GM23338 (cell line): ENCODE data around the gene ZNF691. TPM values are rescaled to one million over a fixed set of nuclear protein-coding genes. Genes with fewer than 3 reads are reported as not detected.

Experiments used
- ATAC-seq: fragments of 200-7000 bp; cut with Tn5 transposase; 3 replicates; pipeline ENCODE4 v1.9.1; 2020
- DNase-seq: peaks from one replicate; pipeline ENCODE4 v3.0.0-alpha.2; 2015; ENCODE audit warnings: low spot score
- H2AFZ ChIP-seq: fragments of 200-600 bp; sonication (generic); 2 replicates; pipeline ENCODE4 v1.8.0; 2016; ENCODE audit warnings: antibody characterized with exemption, mild to moderate bottlenecking, moderate library complexity
- H3F3A ChIP-seq: fragments of 200-600 bp; sonication (generic); replicated peaks from 2 replicates; pipeline ENCODE4 v1.8.0; 2017; ENCODE audit warnings: antibody characterized with exemption, mixed run types, low read depth
- H3K27ac ChIP-seq: fragments of 200-600 bp; sonication (generic); 2 replicates; pipeline ENCODE4 v1.6.1; 2016; ENCODE audit warnings: low read depth
- H3K27me3 ChIP-seq: fragments of 200-600 bp; sonication (generic); 2 replicates; pipeline ENCODE4 v1.8.0; 2016; ENCODE audit warnings: mild to moderate bottlenecking, mixed run types, moderate library complexity; ENCODE audit not compliant: insufficient read depth
- H3K36me3 ChIP-seq: fragments of 200-600 bp; sonication (generic); 2 replicates; pipeline ENCODE4 v1.8.0; 2016; ENCODE audit warnings: mild to moderate bottlenecking; ENCODE audit not compliant: insufficient read depth
- H3K4me1 ChIP-seq: fragments of 200-600 bp; sonication (generic); 2 replicates; pipeline ENCODE4 v1.8.0; 2016; ENCODE audit warnings: mild to moderate bottlenecking, moderate library complexity; ENCODE audit not compliant: insufficient read depth
- H3K4me2 ChIP-seq: fragments of 200-600 bp; sonication (generic); 2 replicates; pipeline ENCODE4 v1.7.1; 2017; ENCODE audit warnings: mixed run types
- H3K4me3 ChIP-seq: fragments of 200-600 bp; sonication (generic); 2 replicates; pipeline ENCODE4 v1.6.1; 2016; ENCODE audit warnings: mixed run types
- H3K79me2 ChIP-seq: fragments of 200-600 bp; sonication (generic); replicated peaks from 2 replicates; pipeline ENCODE4 v1.8.0; 2017; ENCODE audit warnings: mild to moderate bottlenecking; ENCODE audit not compliant: insufficient read depth
- H3K9me2 ChIP-seq: fragments of 200-600 bp; sonication (generic); 2 replicates; pipeline ENCODE4 v1.8.0; 2017; ENCODE audit not compliant: insufficient read depth
- H4K20me1 ChIP-seq: fragments of 200-600 bp; sonication (generic); replicated peaks from 2 replicates; pipeline ENCODE4 v1.8.0; 2017; ENCODE audit warnings: mild to moderate bottlenecking; ENCODE audit not compliant: insufficient read depth
- H3K27ac Mint-ChIP-seq: 2 replicates; pipeline ENCODE4 v1.8.0; 2020; ENCODE audit warnings: inconsistent platforms, mild to moderate bottlenecking, moderate library complexity, mixed read lengths
- H3K27me3 Mint-ChIP-seq: 3 replicates; pipeline ENCODE4 v1.8.0; 2022; ENCODE audit warnings: low read depth, mild to moderate bottlenecking, moderate library complexity, mixed read lengths, inconsistent platforms; ENCODE audit not compliant: insufficient read depth, poor library complexity
- H3K36me3 Mint-ChIP-seq: 3 replicates; pipeline ENCODE4 v1.8.0; 2021; ENCODE audit warnings: low read depth, mild to moderate bottlenecking, inconsistent platforms, moderate library complexity, mixed read lengths
- H3K4me1 Mint-ChIP-seq: 3 replicates; pipeline ENCODE4 v1.8.0; 2020; ENCODE audit warnings: mild to moderate bottlenecking, inconsistent platforms, mixed read lengths
- H3K4me3 Mint-ChIP-seq: 3 replicates; pipeline ENCODE4 v1.8.0; 2021; ENCODE audit warnings: moderate library complexity, mild to moderate bottlenecking, inconsistent platforms, mixed read lengths
- H3K9me3 Mint-ChIP-seq: 3 replicates; pipeline ENCODE4 v1.8.0; 2020; ENCODE audit warnings: moderate library complexity, mild to moderate bottlenecking, inconsistent platforms, mixed read lengths
- CREB1 ChIP-seq: fragments of 250-450 bp; sonication (Bioruptor Pico); IDR thresholded peaks from 2 replicates; pipeline ENCODE4 v1.5.0; 2020; ENCODE audit warnings: low read depth, mild to moderate bottlenecking, moderate library complexity
- JUNB ChIP-seq: IDR thresholded peaks from one replicate; pipeline ENCODE4 v1.6.1; 2016; ENCODE audit warnings: antibody characterized with exemption; ENCODE audit not compliant: unreplicated experiment
- NANOG ChIP-seq: IDR thresholded peaks from 2 replicates; pipeline ENCODE4 v1.6.1; 2016; ENCODE audit warnings: antibody characterized with exemption, borderline replicate concordance
- POLR2AphosphoS5 ChIP-seq: IDR thresholded peaks from 2 replicates; pipeline ENCODE4 v1.6.1; 2016; ENCODE audit warnings: antibody characterized with exemption, low read depth
- REST ChIP-seq: IDR thresholded peaks from one replicate; pipeline ENCODE4 v1.6.1; 2018; ENCODE audit warnings: antibody characterized with exemption; ENCODE audit not compliant: unreplicated experiment
- STAT1 ChIP-seq: IDR thresholded peaks from one replicate; pipeline ENCODE4 v1.6.1; 2016; ENCODE audit warnings: antibody characterized with exemption; ENCODE audit not compliant: unreplicated experiment
- ZNF114 ChIP-seq: fragments of 250-450 bp; sonication (Bioruptor Pico); IDR thresholded peaks from 2 replicates; pipeline ENCODE4 v1.5.0; 2020; ENCODE audit warnings: mild to moderate bottlenecking, moderate library complexity
- ZNF331 ChIP-seq: fragments of 250-450 bp; sonication (Bioruptor Pico); IDR thresholded peaks from 2 replicates; pipeline ENCODE4 v1.5.0; 2020; ENCODE audit warnings: low read depth, mild to moderate bottlenecking, moderate library complexity
- polyA plus RNA-seq: library from polyadenylated mRNA; unstranded; fragments of >200 nt; fragmentation: Nextera tagmentation; extraction: Ambion mirVana; gene quantifications from 2 replicates; pipeline ENCODE4 v1.2.1, GENCODE V29; 2016
- total RNA-seq: library from RNA; depleted of rRNA; stranded (reverse); fragments of >200 nt; shearing (Covaris generic); gene quantifications from 2 replicates; pipeline ENCODE4 v1.2.3, GENCODE V29; 2014
- TF ChIP-seq, protein P1 (sequence below), 2 experiments: fragments of 200-600 bp in 1 of 2; sonication (generic) in 1 of 2; conservative IDR thresholded peaks; 2 replicates each; pipeline versions ENCODE4 v1.5.1 to v1.6.1; 2016 to 2017; ENCODE audit warnings: antibody characterized with exemption in 2 of 2, low read depth in 2 of 2, mild to moderate bottlenecking in 2 of 2, moderate library complexity in 1 of 2

The ZNF691 gene
- total and polyA plus RNA-seq, 2 experiments from 2014 or later: 21.3 to 27.7 TPM

- TF ChIP-seq, protein P1, sequence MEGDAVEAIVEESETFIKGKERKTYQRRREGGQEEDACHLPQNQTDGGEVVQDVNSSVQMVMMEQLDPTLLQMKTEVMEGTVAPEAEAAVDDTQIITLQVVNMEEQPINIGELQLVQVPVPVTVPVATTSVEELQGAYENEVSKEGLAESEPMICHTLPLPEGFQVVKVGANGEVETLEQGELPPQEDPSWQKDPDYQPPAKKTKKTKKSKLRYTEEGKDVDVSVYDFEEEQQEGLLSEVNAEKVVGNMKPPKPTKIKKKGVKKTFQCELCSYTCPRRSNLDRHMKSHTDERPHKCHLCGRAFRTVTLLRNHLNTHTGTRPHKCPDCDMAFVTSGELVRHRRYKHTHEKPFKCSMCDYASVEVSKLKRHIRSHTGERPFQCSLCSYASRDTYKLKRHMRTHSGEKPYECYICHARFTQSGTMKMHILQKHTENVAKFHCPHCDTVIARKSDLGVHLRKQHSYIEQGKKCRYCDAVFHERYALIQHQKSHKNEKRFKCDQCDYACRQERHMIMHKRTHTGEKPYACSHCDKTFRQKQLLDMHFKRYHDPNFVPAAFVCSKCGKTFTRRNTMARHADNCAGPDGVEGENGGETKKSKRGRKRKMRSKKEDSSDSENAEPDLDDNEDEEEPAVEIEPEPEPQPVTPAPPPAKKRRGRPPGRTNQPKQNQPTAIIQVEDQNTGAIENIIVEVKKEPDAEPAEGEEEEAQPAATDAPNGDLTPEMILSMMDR (conservative IDR thresholded peaks at IDR 0.05; ENCODE audit: low read depth in 2 of 2): no peak
- TF ChIP-seq ZNF114 (CRISPR knock-in tag): no peak
- no peak for TF ChIP-seq JUNB
- no peak for TF ChIP-seq NANOG
- TF ChIP-seq CREB1 (CRISPR knock-in tag): no peak
- no peak for TF ChIP-seq POLR2AphosphoS5
These were observed 5.4 kb upstream of the ZNF691 start (continued) for GRCh38 chr1:42841010-42841409.

DNA sequence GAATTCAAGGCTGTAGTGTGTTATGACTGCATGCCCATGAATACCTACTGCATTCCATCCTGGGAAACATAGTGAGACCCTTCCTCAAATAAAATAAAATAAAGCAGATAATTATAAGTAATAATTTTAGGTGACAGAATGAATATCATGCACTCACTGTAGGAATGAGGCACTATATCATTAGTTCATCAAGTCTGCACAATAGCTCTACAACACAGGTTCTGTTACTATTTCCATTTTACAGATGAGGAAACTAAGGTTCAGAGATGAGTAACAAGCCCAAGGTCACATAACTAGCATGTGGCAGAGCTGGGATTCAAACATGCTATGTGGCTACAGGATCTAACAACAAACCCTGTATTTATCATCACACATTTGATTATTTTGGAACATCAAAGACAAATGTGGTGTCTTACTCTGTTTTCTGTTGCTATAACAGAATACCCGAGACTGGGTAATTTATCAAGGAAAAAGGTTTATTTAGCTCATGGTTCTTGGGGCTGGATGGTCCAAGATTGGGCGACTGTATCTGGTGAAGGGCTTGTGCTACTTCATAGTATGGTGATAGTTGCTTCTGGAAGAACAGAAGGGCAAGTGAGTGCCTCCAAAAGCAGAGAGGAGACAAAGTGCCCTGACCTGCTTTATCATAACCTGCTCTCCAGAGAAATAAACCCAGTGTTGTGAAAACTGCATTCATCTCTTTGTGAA is 4.8 kb upstream of the ZNF691 start:
- Mint-ChIP-seq H3K36me3 (peaks cover 18% of the 10 kb centered on the region), H3K27me3 (no peaks in the 10 kb centered on the region), H3K4me1 (peaks cover 3% of the 10 kb centered on the region), H3K27ac (no peak overlapping the region), H3K9me3 (no peaks in the 10 kb centered on the region), H3K4me3 (no peak overlapping the region)
- Histone ChIP-seq H3K4me1 (peaks cover 10% of the 10 kb centered on the region), H3K79me2 (no peaks in the 10 kb centered on the region), H3K27me3 (no peaks in the 10 kb centered on the region), H3K9me2 (no peaks in the 10 kb centered on the region), H3K27ac (no peak overlapping the region), H3K4me2 (no peak overlapping the region), H3K36me3 (no peaks in the 10 kb centered on the region), H2AFZ (no peak overlapping the region), H3F3A (no peaks in the 10 kb centered on the region), H4K20me1 (no peaks in the 10 kb centered on the region), H3K4me3 (no peak overlapping the region)
- no peak for DNase-seq
- TF ChIP-seq JUNB: no peak
- no peak for TF ChIP-seq ZNF114 (CRISPR knock-in tag)
- no peak for TF ChIP-seq REST
- no peak for TF ChIP-seq NANOG
- no peak for TF ChIP-seq CREB1 (CRISPR knock-in tag)
- no peak for TF ChIP-seq STAT1
- TF ChIP-seq ZNF331 (CRISPR knock-in tag): no peak
- ATAC-seq: no peak
